OCI-LY3 (cell line): Measurements from ENCODE around the gene BID.

Experiments used
- H2AFZ ChIP-seq: fragments of 200-600, 300-600 bp; shearing (Covaris generic); 2 replicates; pipeline ENCODE4 v1.6.0; 2014; ENCODE audit warnings: antibody characterized with exemption, low read depth, low read length
- H3K27ac ChIP-seq: fragments of 200-600, 300-600 bp; sonication (generic); 2 replicates; pipeline ENCODE4 v1.5.1; 2014; ENCODE audit warnings: mild to moderate bottlenecking, low read length, moderate library complexity, mixed read lengths
- H3K27me3 ChIP-seq: fragments of 200-600, 300-600 bp; sonication (generic); 2 replicates; pipeline ENCODE4 v1.6.1; 2014; ENCODE audit warnings: low read depth, low read length, mixed read lengths
- H3K36me3 ChIP-seq: fragments of 200-600, 300-600 bp; sonication (generic); replicated peaks from 2 replicates; pipeline ENCODE3; 2014; ENCODE audit warnings: low read depth, low read length, mixed read lengths
- H3K4me1 ChIP-seq: fragments of 300-600, 200-600 bp; sonication (generic); 2 replicates; pipeline ENCODE4 v1.6.1; 2014; ENCODE audit warnings: low read length, mixed read lengths
- H3K4me2 ChIP-seq: fragments of 200-600, 300-600 bp; sonication (generic); 2 replicates; pipeline ENCODE4 v1.6.1; 2014; ENCODE audit warnings: low read length, mixed read lengths
- H3K4me3 ChIP-seq: fragments of 300-600, 200-600 bp; sonication (generic); 2 replicates; pipeline ENCODE4 v1.5.1; 2014; ENCODE audit warnings: antibody characterized with exemption, mild to moderate bottlenecking, low read length, moderate library complexity
- H3K79me2 ChIP-seq: fragments of 300-600, 200-600 bp; shearing (Covaris generic); 2 replicates; pipeline ENCODE4 v1.6.1; 2014; ENCODE audit warnings: mild to moderate bottlenecking, low read length, mixed read lengths
- H3K9ac ChIP-seq: fragments of 300-600, 200-600 bp; shearing (Covaris generic); 2 replicates; pipeline ENCODE4 v1.6.0; 2014; ENCODE audit warnings: mild to moderate bottlenecking, low read length, moderate library complexity
- H3K9me3 ChIP-seq: fragments of 200-600, 300-600 bp; shearing (Covaris generic); 2 replicates; pipeline ENCODE4 v1.6.1; 2014; ENCODE audit warnings: low read length, mixed read lengths; ENCODE audit not compliant: insufficient read depth
- H4K20me1 ChIP-seq: fragments of 200-600, 300-600 bp; sonication (generic); 2 replicates; pipeline ENCODE4 v1.6.1; 2016; ENCODE audit warnings: low read length, mixed read lengths; ENCODE audit not compliant: insufficient read depth
- CTCF ChIP-seq: fragments of 200-600, 300-600 bp; sonication (generic); IDR thresholded peaks from 2 replicates; pipeline ENCODE4 v1.5.1; 2014; ENCODE audit warnings: antibody characterized with exemption, low read length, low read depth
- EZH2phosphoT487 ChIP-seq: fragments of 200-600 bp; shearing (Covaris generic); IDR thresholded peaks from 2 replicates; pipeline ENCODE4 v1.6.1; 2018; ENCODE audit warnings: antibody characterized with exemption, mixed run types, low read depth

BID gene

DNA sequence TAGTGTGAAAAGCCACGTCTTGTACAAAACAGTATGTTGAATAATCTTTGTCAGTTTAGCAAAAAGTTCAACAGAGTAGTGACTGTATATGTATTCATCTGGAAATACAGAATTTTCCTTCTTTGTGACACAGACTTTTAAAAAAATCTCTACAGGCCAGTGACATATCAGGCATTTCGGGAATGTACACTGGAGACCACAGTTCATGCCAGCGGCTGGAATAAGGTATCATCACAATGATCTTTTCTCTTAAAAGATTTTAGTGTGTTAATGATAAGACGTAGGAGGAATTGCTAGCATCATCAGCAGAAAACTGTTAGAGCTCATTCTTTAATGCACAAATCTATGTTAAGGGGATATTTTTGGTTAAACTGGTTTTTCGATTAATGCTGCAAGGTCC, 78.3 kb downstream of the BID start:
- no peak overlapping the region for H3K9ac ChIP-seq
- peaks cover 6% of the 10 kb centered on the region for H3K36me3 ChIP-seq
- no peaks in the 10 kb centered on the region for H3K79me2 ChIP-seq
- H3K4me1 ChIP-seq, result no peaks in the 10 kb centered on the region
- no peaks in the 10 kb centered on the region for H3K9me3 ChIP-seq
- TF ChIP-seq EZH2phosphoT487 (no peak), CTCF (no peak)
- no peaks in the 10 kb centered on the region for H3K27me3 ChIP-seq
- no peak overlapping the region for H2AFZ ChIP-seq
- H3K4me2 ChIP-seq, result no peak overlapping the region
- H3K4me3 ChIP-seq, result no peak overlapping the region
- no peaks in the 10 kb centered on the region for H4K20me1 ChIP-seq
- H3K27ac ChIP-seq, result no peak overlapping the region

DNA sequence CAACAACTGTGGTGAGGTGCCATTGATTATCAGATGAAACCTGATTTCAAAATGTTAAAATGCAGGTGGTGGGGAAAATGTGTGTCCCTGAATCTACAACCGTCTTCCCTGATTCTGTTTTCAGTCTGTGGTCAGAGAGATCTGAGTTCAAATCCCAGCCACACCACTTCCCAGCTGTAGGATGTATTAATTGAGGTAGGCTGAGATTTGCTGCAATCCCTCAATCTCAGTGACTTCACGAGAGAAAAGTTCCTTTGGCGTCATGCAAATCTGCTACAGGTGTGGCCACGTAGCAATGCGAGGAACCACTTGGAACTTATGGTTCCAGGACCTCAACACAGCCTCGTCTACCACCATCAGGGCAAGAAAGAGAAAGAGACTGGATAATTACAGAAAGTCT, 79.5 kb downstream of the BID start:
- TF ChIP-seq CTCF (no peak), EZH2phosphoT487 (no peak)
- H3K27me3 ChIP-seq, result no peaks in the 10 kb centered on the region
- H3K9me3 ChIP-seq, result no peaks in the 10 kb centered on the region
- H3K36me3 ChIP-seq, result peaks cover 6% of the 10 kb centered on the region
- H3K9ac ChIP-seq, result no peak overlapping the region
- no peaks in the 10 kb centered on the region for H4K20me1 ChIP-seq
- no peaks in the 10 kb centered on the region for H3K4me1 ChIP-seq
- H2AFZ ChIP-seq, result no peak overlapping the region
- no peak overlapping the region for H3K4me3 ChIP-seq
- no peak overlapping the region for H3K27ac ChIP-seq
- H3K4me2 ChIP-seq, result no peak overlapping the region
- H3K79me2 ChIP-seq, result no peaks in the 10 kb centered on the region

GRCh38 chr22:17694193-17694592, 80.1 kb downstream of the BID start:
- Histone ChIP-seq H3K79me2 (no peaks in the 10 kb centered on the region), H3K36me3 (peaks cover 8% of the 10 kb centered on the region), H2AFZ (no peak overlapping the region), H3K4me2 (no peak overlapping the region), H3K27me3 (no peaks in the 10 kb centered on the region), H3K9me3 (no peaks in the 10 kb centered on the region), H3K27ac (no peak overlapping the region), H4K20me1 (no peaks in the 10 kb centered on the region), H3K9ac (no peak overlapping the region), H3K4me3 (no peak overlapping the region), H3K4me1 (no peaks in the 10 kb centered on the region)
- TF ChIP-seq EZH2phosphoT487, result no peak
- no peak for TF ChIP-seq CTCF

DNA sequence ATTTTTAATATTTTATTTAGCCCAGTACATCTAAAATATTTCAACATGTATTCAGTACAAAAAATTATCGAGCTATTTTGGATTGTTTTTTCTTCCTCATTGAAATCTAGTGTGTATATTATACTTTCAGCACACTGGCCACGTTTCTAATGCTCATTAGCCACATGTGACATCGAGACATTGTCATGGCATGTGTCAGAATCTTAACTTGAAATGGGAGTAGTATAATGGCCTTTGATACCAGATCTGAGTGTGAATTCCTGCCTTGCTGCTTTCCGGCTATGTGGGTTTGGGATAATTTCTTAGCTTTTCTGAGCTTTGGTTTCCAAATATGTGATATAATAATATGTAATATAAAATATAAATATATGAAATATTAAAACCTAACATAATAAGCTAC, 81.4 kb downstream of the BID start:
- no peak overlapping the region for H3K4me2 ChIP-seq
- no peak overlapping the region for H2AFZ ChIP-seq
- H3K4me3 ChIP-seq, result no peak overlapping the region
- TF ChIP-seq CTCF (no peak), EZH2phosphoT487 (no peak)
- no peaks in the 10 kb centered on the region for H3K9me3 ChIP-seq
- H3K4me1 ChIP-seq, result no peaks in the 10 kb centered on the region
- H3K79me2 ChIP-seq, result no peaks in the 10 kb centered on the region
- no peaks in the 10 kb centered on the region for H4K20me1 ChIP-seq
- H3K27ac ChIP-seq, result no peak overlapping the region
- no peak overlapping the region for H3K9ac ChIP-seq
- H3K36me3 ChIP-seq, result peaks cover 11% of the 10 kb centered on the region
- no peaks in the 10 kb centered on the region for H3K27me3 ChIP-seq
